GM23338 (cell line): ENCODE measurements around the gene KLHL9. TPM values are rescaled to one million over a fixed set of nuclear protein-coding genes. Genes with fewer than 3 reads are reported as not detected.

ENCODE experiments used
- ATAC-seq: fragments of 200-7000 bp; cut with Tn5 transposase; 3 replicates; pipeline ENCODE4 v1.9.1; 2020
- DNase-seq: peaks from one replicate; pipeline ENCODE4 v3.0.0-alpha.2; 2015; ENCODE audit warnings: low spot score
- H2AFZ ChIP-seq: fragments of 200-600 bp; sonication (generic); 2 replicates; pipeline ENCODE4 v1.8.0; 2016; ENCODE audit warnings: antibody characterized with exemption, mild to moderate bottlenecking, moderate library complexity
- H3F3A ChIP-seq: fragments of 200-600 bp; sonication (generic); replicated peaks from 2 replicates; pipeline ENCODE4 v1.8.0; 2017; ENCODE audit warnings: antibody characterized with exemption, mixed run types, low read depth
- H3K27ac ChIP-seq: fragments of 200-600 bp; sonication (generic); 2 replicates; pipeline ENCODE4 v1.6.1; 2016; ENCODE audit warnings: low read depth
- H3K27me3 ChIP-seq: fragments of 200-600 bp; sonication (generic); 2 replicates; pipeline ENCODE4 v1.8.0; 2016; ENCODE audit warnings: mild to moderate bottlenecking, mixed run types, moderate library complexity; ENCODE audit not compliant: insufficient read depth
- H3K36me3 ChIP-seq: fragments of 200-600 bp; sonication (generic); 2 replicates; pipeline ENCODE4 v1.8.0; 2016; ENCODE audit warnings: mild to moderate bottlenecking; ENCODE audit not compliant: insufficient read depth
- H3K4me1 ChIP-seq: fragments of 200-600 bp; sonication (generic); 2 replicates; pipeline ENCODE4 v1.8.0; 2016; ENCODE audit warnings: mild to moderate bottlenecking, moderate library complexity; ENCODE audit not compliant: insufficient read depth
- H3K4me2 ChIP-seq: fragments of 200-600 bp; sonication (generic); 2 replicates; pipeline ENCODE4 v1.7.1; 2017; ENCODE audit warnings: mixed run types
- H3K4me3 ChIP-seq: fragments of 200-600 bp; sonication (generic); 2 replicates; pipeline ENCODE4 v1.6.1; 2016; ENCODE audit warnings: mixed run types
- H3K79me2 ChIP-seq: fragments of 200-600 bp; sonication (generic); replicated peaks from 2 replicates; pipeline ENCODE4 v1.8.0; 2017; ENCODE audit warnings: mild to moderate bottlenecking; ENCODE audit not compliant: insufficient read depth
- H3K9me2 ChIP-seq: fragments of 200-600 bp; sonication (generic); 2 replicates; pipeline ENCODE4 v1.8.0; 2017; ENCODE audit not compliant: insufficient read depth
- H4K20me1 ChIP-seq: fragments of 200-600 bp; sonication (generic); replicated peaks from 2 replicates; pipeline ENCODE4 v1.8.0; 2017; ENCODE audit warnings: mild to moderate bottlenecking; ENCODE audit not compliant: insufficient read depth
- H3K27ac Mint-ChIP-seq: 2 replicates; pipeline ENCODE4 v1.8.0; 2020; ENCODE audit warnings: inconsistent platforms, mild to moderate bottlenecking, moderate library complexity, mixed read lengths
- H3K27me3 Mint-ChIP-seq: 3 replicates; pipeline ENCODE4 v1.8.0; 2022; ENCODE audit warnings: low read depth, mild to moderate bottlenecking, moderate library complexity, mixed read lengths, inconsistent platforms; ENCODE audit not compliant: insufficient read depth, poor library complexity
- H3K36me3 Mint-ChIP-seq: 3 replicates; pipeline ENCODE4 v1.8.0; 2021; ENCODE audit warnings: low read depth, mild to moderate bottlenecking, inconsistent platforms, moderate library complexity, mixed read lengths
- H3K4me1 Mint-ChIP-seq: 3 replicates; pipeline ENCODE4 v1.8.0; 2020; ENCODE audit warnings: mild to moderate bottlenecking, inconsistent platforms, mixed read lengths
- H3K4me3 Mint-ChIP-seq: 3 replicates; pipeline ENCODE4 v1.8.0; 2021; ENCODE audit warnings: moderate library complexity, mild to moderate bottlenecking, inconsistent platforms, mixed read lengths
- H3K9me3 Mint-ChIP-seq: 3 replicates; pipeline ENCODE4 v1.8.0; 2020; ENCODE audit warnings: moderate library complexity, mild to moderate bottlenecking, inconsistent platforms, mixed read lengths
- CREB1 ChIP-seq: fragments of 250-450 bp; sonication (Bioruptor Pico); IDR thresholded peaks from 2 replicates; pipeline ENCODE4 v1.5.0; 2020; ENCODE audit warnings: low read depth, mild to moderate bottlenecking, moderate library complexity
- EZH2 ChIP-seq: fragments of 200-600 bp; sonication (generic); IDR thresholded peaks from one replicate; pipeline ENCODE4 v1.8.0; 2017; ENCODE audit warnings: antibody characterized with exemption, mild to moderate bottlenecking, low read depth; ENCODE audit not compliant: unreplicated experiment
- EZH2phosphoT487 ChIP-seq: fragments of 200-600 bp; sonication (generic); IDR thresholded peaks from one replicate; pipeline ENCODE4 v1.8.1; 2018; ENCODE audit warnings: antibody characterized with exemption; ENCODE audit not compliant: unreplicated experiment
- JUNB ChIP-seq: IDR thresholded peaks from one replicate; pipeline ENCODE4 v1.6.1; 2016; ENCODE audit warnings: antibody characterized with exemption; ENCODE audit not compliant: unreplicated experiment
- NANOG ChIP-seq: IDR thresholded peaks from 2 replicates; pipeline ENCODE4 v1.6.1; 2016; ENCODE audit warnings: antibody characterized with exemption, borderline replicate concordance
- POLR2AphosphoS5 ChIP-seq: IDR thresholded peaks from 2 replicates; pipeline ENCODE4 v1.6.1; 2016; ENCODE audit warnings: antibody characterized with exemption, low read depth
- STAT1 ChIP-seq: IDR thresholded peaks from one replicate; pipeline ENCODE4 v1.6.1; 2016; ENCODE audit warnings: antibody characterized with exemption; ENCODE audit not compliant: unreplicated experiment
- ZNF114 ChIP-seq: fragments of 250-450 bp; sonication (Bioruptor Pico); IDR thresholded peaks from 2 replicates; pipeline ENCODE4 v1.5.0; 2020; ENCODE audit warnings: mild to moderate bottlenecking, moderate library complexity
- ZNF331 ChIP-seq: fragments of 250-450 bp; sonication (Bioruptor Pico); IDR thresholded peaks from 2 replicates; pipeline ENCODE4 v1.5.0; 2020; ENCODE audit warnings: low read depth, mild to moderate bottlenecking, moderate library complexity
- polyA plus RNA-seq: library from polyadenylated mRNA; unstranded; fragments of >200 nt; fragmentation: Nextera tagmentation; extraction: Ambion mirVana; gene quantifications from 2 replicates; pipeline ENCODE4 v1.2.1, GENCODE V29; 2016
- total RNA-seq: library from RNA; depleted of rRNA; stranded (reverse); fragments of >200 nt; shearing (Covaris generic); gene quantifications from 2 replicates; pipeline ENCODE4 v1.2.3, GENCODE V29; 2014
- TF ChIP-seq, protein P1 (sequence below), 2 experiments: fragments of 200-600 bp in 1 of 2; sonication (generic) in 1 of 2; conservative IDR thresholded peaks; 2 replicates each; pipeline versions ENCODE4 v1.5.1 to v1.6.1; 2016 to 2017; ENCODE audit warnings: antibody characterized with exemption in 2 of 2, low read depth in 2 of 2, mild to moderate bottlenecking in 2 of 2, moderate library complexity in 1 of 2
- TF ChIP-seq, protein P2 (sequence below): IDR thresholded peaks from 2 replicates; pipeline ENCODE4 v1.6.1; 2016; ENCODE audit warnings: antibody characterized with exemption
- TF ChIP-seq, protein P3 (sequence below): fragments of 250-450 bp; sonication (Bioruptor Pico); IDR thresholded peaks from 2 replicates; pipeline ENCODE4 v1.5.0; 2020; ENCODE audit warnings: mild to moderate bottlenecking, moderate library complexity
- TF ChIP-seq, protein P4 (sequence below): IDR thresholded peaks from one replicate; pipeline ENCODE4 v1.6.1; 2018; ENCODE audit warnings: antibody characterized with exemption; ENCODE audit not compliant: unreplicated experiment

KLHL9 gene
- total and polyA plus RNA-seq, 2 experiments from 2014 or later = 9.1 to 24.0 TPM

DNA sequence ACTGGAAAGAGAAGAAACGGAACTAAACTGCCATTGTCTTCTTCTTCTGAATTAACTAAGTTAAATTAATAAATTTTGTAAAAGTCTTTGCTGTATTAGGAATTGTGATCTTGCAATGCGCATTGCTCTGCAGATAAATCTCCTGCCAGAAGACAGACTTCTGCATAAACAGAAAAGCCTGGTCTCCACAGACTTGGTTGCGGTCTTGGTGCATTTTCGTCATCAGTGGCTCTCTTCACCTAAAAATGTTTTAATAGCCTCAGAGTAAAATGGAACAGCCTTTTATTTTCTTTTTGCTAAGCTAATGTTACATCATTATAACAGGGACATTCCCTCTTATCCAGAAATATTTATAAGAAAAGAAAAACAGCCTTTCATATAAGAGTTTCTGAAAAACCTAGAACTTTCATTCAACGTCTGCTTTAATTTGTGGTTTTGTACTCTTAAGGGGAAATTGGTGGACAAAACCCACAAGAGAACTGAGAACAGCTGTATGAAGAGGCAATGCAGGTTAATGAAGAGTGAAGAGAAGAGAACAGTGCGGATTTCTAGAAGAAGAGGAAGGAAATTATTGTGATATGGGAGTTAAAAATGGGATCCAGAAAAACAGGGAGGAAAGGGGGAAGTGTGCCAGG lies 40.2 kb downstream of the KLHL9 start:
- Mint-ChIP-seq H3K27me3 (peaks cover 1% of the 10 kb centered on the region), H3K4me1 (no peaks in the 10 kb centered on the region), H3K27ac (no peak overlapping the region), H3K36me3 (no peaks in the 10 kb centered on the region), H3K9me3 (no peaks in the 10 kb centered on the region), H3K4me3 (no peak overlapping the region)
- Histone ChIP-seq H3K27ac (no peak overlapping the region), H3K27me3 (peaks cover 5% of the 10 kb centered on the region; the same call in 1 of the 2 replicates), H2AFZ (no peak overlapping the region), H3F3A (no peaks in the 10 kb centered on the region), H4K20me1 (no peaks in the 10 kb centered on the region), H3K4me2 (no peak overlapping the region), H3K79me2 (no peaks in the 10 kb centered on the region), H3K9me2 (no peaks in the 10 kb centered on the region), H3K4me1 (no peaks in the 10 kb centered on the region), H3K4me3 (no peak overlapping the region), H3K36me3 (no peaks in the 10 kb centered on the region)
- no peak for DNase-seq
- TF ChIP-seq EZH2phosphoT487 (no peak), POLR2AphosphoS5 (no peak), STAT1 (no peak), NANOG (no peak), JUNB (no peak), CREB1 (no peak), ZNF331 (CRISPR knock-in tag) (no peak), ZNF114 (CRISPR knock-in tag) (no peak), EZH2 (no peak)
- TF ChIP-seq, protein P1, sequence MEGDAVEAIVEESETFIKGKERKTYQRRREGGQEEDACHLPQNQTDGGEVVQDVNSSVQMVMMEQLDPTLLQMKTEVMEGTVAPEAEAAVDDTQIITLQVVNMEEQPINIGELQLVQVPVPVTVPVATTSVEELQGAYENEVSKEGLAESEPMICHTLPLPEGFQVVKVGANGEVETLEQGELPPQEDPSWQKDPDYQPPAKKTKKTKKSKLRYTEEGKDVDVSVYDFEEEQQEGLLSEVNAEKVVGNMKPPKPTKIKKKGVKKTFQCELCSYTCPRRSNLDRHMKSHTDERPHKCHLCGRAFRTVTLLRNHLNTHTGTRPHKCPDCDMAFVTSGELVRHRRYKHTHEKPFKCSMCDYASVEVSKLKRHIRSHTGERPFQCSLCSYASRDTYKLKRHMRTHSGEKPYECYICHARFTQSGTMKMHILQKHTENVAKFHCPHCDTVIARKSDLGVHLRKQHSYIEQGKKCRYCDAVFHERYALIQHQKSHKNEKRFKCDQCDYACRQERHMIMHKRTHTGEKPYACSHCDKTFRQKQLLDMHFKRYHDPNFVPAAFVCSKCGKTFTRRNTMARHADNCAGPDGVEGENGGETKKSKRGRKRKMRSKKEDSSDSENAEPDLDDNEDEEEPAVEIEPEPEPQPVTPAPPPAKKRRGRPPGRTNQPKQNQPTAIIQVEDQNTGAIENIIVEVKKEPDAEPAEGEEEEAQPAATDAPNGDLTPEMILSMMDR (conservative IDR thresholded peaks at IDR 0.05; ENCODE audit: low read depth in 2 of 2) = no peak
- TF ChIP-seq, protein P2, sequence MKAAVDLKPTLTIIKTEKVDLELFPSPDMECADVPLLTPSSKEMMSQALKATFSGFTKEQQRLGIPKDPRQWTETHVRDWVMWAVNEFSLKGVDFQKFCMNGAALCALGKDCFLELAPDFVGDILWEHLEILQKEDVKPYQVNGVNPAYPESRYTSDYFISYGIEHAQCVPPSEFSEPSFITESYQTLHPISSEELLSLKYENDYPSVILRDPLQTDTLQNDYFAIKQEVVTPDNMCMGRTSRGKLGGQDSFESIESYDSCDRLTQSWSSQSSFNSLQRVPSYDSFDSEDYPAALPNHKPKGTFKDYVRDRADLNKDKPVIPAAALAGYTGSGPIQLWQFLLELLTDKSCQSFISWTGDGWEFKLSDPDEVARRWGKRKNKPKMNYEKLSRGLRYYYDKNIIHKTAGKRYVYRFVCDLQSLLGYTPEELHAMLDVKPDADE = no peak
- TF ChIP-seq, protein P3, sequence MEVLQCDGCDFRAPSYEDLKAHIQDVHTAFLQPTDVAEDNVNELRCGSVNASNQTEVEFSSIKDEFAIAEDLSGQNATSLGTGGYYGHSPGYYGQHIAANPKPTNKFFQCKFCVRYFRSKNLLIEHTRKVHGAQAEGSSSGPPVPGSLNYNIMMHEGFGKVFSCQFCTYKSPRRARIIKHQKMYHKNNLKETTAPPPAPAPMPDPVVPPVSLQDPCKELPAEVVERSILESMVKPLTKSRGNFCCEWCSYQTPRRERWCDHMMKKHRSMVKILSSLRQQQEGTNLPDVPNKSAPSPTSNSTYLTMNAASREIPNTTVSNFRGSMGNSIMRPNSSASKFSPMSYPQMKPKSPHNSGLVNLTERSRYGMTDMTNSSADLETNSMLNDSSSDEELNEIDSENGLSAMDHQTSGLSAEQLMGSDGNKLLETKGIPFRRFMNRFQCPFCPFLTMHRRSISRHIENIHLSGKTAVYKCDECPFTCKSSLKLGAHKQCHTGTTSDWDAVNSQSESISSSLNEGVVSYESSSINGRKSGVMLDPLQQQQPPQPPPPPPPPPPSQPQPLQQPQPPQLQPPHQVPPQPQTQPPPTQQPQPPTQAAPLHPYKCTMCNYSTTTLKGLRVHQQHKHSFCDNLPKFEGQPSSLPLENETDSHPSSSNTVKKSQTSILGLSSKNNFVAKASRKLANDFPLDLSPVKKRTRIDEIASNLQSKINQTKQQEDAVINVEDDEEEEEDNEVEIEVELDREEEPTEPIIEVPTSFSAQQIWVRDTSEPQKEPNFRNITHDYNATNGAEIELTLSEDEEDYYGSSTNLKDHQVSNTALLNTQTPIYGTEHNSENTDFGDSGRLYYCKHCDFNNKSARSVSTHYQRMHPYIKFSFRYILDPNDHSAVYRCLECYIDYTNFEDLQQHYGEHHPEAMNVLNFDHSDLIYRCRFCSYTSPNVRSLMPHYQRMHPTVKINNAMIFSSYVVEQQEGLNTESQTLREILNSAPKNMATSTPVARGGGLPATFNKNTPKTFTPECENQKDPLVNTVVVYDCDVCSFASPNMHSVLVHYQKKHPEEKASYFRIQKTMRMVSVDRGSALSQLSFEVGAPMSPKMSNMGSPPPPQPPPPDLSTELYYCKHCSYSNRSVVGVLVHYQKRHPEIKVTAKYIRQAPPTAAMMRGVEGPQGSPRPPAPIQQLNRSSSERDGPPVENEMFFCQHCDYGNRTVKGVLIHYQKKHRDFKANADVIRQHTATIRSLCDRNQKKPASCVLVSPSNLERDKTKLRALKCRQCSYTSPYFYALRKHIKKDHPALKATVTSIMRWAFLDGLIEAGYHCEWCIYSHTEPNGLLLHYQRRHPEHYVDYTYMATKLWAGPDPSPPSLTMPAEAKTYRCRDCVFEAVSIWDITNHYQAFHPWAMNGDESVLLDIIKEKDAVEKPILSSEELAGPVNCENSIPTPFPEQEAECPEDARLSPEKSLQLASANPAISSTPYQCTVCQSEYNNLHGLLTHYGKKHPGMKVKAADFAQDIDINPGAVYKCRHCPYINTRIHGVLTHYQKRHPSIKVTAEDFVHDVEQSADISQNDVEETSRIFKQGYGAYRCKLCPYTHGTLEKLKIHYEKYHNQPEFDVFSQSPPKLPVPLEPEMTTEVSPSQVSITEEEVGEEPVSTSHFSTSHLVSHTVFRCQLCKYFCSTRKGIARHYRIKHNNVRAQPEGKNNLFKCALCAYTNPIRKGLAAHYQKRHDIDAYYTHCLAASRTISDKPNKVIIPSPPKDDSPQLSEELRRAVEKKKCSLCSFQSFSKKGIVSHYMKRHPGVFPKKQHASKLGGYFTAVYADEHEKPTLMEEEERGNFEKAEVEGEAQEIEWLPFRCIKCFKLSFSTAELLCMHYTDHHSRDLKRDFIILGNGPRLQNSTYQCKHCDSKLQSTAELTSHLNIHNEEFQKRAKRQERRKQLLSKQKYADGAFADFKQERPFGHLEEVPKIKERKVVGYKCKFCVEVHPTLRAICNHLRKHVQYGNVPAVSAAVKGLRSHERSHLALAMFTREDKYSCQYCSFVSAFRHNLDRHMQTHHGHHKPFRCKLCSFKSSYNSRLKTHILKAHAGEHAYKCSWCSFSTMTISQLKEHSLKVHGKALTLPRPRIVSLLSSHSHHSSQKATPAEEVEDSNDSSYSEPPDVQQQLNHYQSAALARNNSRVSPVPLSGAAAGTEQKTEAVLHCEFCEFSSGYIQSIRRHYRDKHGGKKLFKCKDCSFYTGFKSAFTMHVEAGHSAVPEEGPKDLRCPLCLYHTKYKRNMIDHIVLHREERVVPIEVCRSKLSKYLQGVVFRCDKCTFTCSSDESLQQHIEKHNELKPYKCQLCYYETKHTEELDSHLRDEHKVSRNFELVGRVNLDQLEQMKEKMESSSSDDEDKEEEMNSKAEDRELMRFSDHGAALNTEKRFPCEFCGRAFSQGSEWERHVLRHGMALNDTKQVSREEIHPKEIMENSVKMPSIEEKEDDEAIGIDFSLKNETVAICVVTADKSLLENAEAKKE (CRISPR knock-in tag) = no peak
- TF ChIP-seq, protein P4, sequence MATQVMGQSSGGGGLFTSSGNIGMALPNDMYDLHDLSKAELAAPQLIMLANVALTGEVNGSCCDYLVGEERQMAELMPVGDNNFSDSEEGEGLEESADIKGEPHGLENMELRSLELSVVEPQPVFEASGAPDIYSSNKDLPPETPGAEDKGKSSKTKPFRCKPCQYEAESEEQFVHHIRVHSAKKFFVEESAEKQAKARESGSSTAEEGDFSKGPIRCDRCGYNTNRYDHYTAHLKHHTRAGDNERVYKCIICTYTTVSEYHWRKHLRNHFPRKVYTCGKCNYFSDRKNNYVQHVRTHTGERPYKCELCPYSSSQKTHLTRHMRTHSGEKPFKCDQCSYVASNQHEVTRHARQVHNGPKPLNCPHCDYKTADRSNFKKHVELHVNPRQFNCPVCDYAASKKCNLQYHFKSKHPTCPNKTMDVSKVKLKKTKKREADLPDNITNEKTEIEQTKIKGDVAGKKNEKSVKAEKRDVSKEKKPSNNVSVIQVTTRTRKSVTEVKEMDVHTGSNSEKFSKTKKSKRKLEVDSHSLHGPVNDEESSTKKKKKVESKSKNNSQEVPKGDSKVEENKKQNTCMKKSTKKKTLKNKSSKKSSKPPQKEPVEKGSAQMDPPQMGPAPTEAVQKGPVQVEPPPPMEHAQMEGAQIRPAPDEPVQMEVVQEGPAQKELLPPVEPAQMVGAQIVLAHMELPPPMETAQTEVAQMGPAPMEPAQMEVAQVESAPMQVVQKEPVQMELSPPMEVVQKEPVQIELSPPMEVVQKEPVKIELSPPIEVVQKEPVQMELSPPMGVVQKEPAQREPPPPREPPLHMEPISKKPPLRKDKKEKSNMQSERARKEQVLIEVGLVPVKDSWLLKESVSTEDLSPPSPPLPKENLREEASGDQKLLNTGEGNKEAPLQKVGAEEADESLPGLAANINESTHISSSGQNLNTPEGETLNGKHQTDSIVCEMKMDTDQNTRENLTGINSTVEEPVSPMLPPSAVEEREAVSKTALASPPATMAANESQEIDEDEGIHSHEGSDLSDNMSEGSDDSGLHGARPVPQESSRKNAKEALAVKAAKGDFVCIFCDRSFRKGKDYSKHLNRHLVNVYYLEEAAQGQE = no peak
- no peak for ATAC-seq
